Endothelial cell of umbilical vein (primary cell): ENCODE results near the gene METTL21A. TPM values are rescaled to one million over a fixed set of nuclear protein-coding genes. Genes with fewer than 3 reads are reported as not detected.
A peak's percentile ranks its signal among the peaks of the same experiment; 100 is the strongest.

Experiments
- BruUV-seq: library from RNA; stranded (reverse); fragments of 400-500 nt; replicated peaks from 2 replicates; lab custom pipeline; 2021; lab: Mats Ljungman, UMichigan
- CTCF ChIA-PET: fragments of 300-600, 350-600 bp; sonication (Branson Sonifier 250); formaldehyde crosslinking; loops from one replicate; lab custom pipeline; 2021; ENCODE audit warnings: antibody characterized with exemption, inconsistent platforms; lab: Charles Lee
- POLR2A ChIA-PET: fragments of 300-600, 350-600 bp; sonication (Branson Sonifier 250); formaldehyde crosslinking; loops from one replicate; lab custom pipeline; 2021; ENCODE audit warnings: antibody characterized with exemption, inconsistent platforms; lab: Charles Lee
- DNase-seq: peaks from one replicate; pipeline ENCODE4 v3.0.0-alpha.2; 2011; ENCODE audit warnings: low read depth, low spot score
- FAIRE-seq: peaks from 2 replicates; lab custom pipeline; 2011; peaks lifted over from hg19 to GRCh38; lab: Jason Lieb, UNC
- H2AFZ ChIP-seq: 2 replicates; pipeline ENCODE4 v1.6.0; 2012; ENCODE audit warnings: low read depth, low read length, control low read depth, inconsistent platforms
- H3K27ac ChIP-seq: 2 replicates; pipeline ENCODE4 v1.5.1; 2011; ENCODE audit warnings: low read depth, mild to moderate bottlenecking, control low read depth, low read length, moderate library complexity; ENCODE audit not compliant: insufficient read depth
- H3K27me3 ChIP-seq, 2 experiments: 2 replicates each; pipeline versions ENCODE4 v1.6.0 to v1.6.1; 2011; ENCODE audit warnings: low read length in 2 of 2, mixed read lengths in 1 of 2; ENCODE audit not compliant: control insufficient read depth in 2 of 2, insufficient read depth in 2 of 2
- H3K36me3 ChIP-seq, 2 experiments: 2 replicates in 1 of 2; 3 replicates in 1 of 2; pipeline ENCODE4 v1.5.1; 2011; ENCODE audit warnings: low read length in 2 of 2, mild to moderate bottlenecking in 1 of 2, moderate library complexity in 1 of 2; ENCODE audit not compliant: control insufficient read depth in 2 of 2, insufficient read depth in 2 of 2; ENCODE audit errors: extremely low read depth in 1 of 2
- H3K4me1 ChIP-seq: 3 replicates; pipeline ENCODE4 v1.5.1; 2011; ENCODE audit warnings: mild to moderate bottlenecking, low read length; ENCODE audit not compliant: control insufficient read depth, insufficient read depth; ENCODE audit errors: extremely low read depth
- H3K4me2 ChIP-seq: 2 replicates; pipeline ENCODE4 v1.6.1; 2011; ENCODE audit warnings: low read length, control low read depth, mixed read lengths; ENCODE audit not compliant: insufficient read depth
- H3K4me3 ChIP-seq, 3 experiments: fragments of 200-600 bp in 1 of 3; sonication (generic), shearing (Covaris generic) in 1 of 3; replicated peaks in 1 of 3; 2 replicates each; pipeline ENCODE4 v1.5.1; 2011 to 2016; ENCODE audit warnings: control low read depth in 3 of 3, low read length in 3 of 3, mild to moderate bottlenecking in 2 of 3, inconsistent platforms in 1 of 3, low read depth in 1 of 3, moderate library complexity in 1 of 3; ENCODE audit not compliant: insufficient read depth in 1 of 3
- H3K79me2 ChIP-seq: 2 replicates; pipeline ENCODE4 v1.6.0; 2012; ENCODE audit warnings: low read length, inconsistent platforms; ENCODE audit not compliant: control insufficient read depth, insufficient read depth
- H3K9ac ChIP-seq: replicated peaks from 2 replicates; pipeline ENCODE3; 2011; ENCODE audit warnings: low read length, control low read depth; ENCODE audit not compliant: insufficient read depth; ENCODE audit errors: extremely low read depth
- H3K9me1 ChIP-seq: replicated peaks from 3 replicates; pipeline ENCODE4 v1.6.0; 2011; ENCODE audit warnings: mild to moderate bottlenecking, low read length; ENCODE audit not compliant: control insufficient read depth, insufficient read depth; ENCODE audit errors: extremely low read depth
- H3K9me3 ChIP-seq: replicated peaks from 2 replicates; pipeline ENCODE4 v1.5.1; 2012; ENCODE audit warnings: low read length, inconsistent platforms; ENCODE audit not compliant: control insufficient read depth, insufficient read depth
- H4K20me1 ChIP-seq: replicated peaks from 2 replicates; pipeline ENCODE3; 2011; ENCODE audit warnings: mild to moderate bottlenecking, low read length; ENCODE audit not compliant: control insufficient read depth, insufficient read depth; ENCODE audit errors: extremely low read depth
- CTCF ChIP-seq, 2 donors: IDR thresholded peaks; 1 replicate in 1 of 2; 2 replicates in 1 of 2; pipeline ENCODE4 v1.5.1; 2011; ENCODE audit warnings: low read length in 2 of 2, mild to moderate bottlenecking in 2 of 2, moderate library complexity in 2 of 2, control low read depth in 1 of 2, inconsistent platforms in 1 of 2, low read depth in 1 of 2; ENCODE audit not compliant: insufficient read depth in 1 of 2; ENCODE audit errors: extremely low read depth in 1 of 2
- FOS ChIP-seq: IDR thresholded peaks from 2 replicates; pipeline ENCODE4 v1.6.1; 2011; ENCODE audit warnings: mild to moderate bottlenecking, low read length, moderate library complexity, borderline replicate concordance; ENCODE audit not compliant: insufficient read depth
- GATA2 ChIP-seq: IDR thresholded peaks from 2 replicates; pipeline ENCODE4 v1.7.0; 2011; ENCODE audit warnings: low read depth, mild to moderate bottlenecking, moderate library complexity, mixed read lengths, low read length; ENCODE audit not compliant: insufficient read length, insufficient read depth
- POLR2AphosphoS5 ChIP-seq: IDR thresholded peaks from 2 replicates; pipeline ENCODE4 v1.6.1; 2012; ENCODE audit warnings: low read depth, mild to moderate bottlenecking, control low read depth, low read length, moderate library complexity; ENCODE audit not compliant: insufficient read depth
- dilution Hi-C: fragments of 300-500 bp; cut with MboI; formaldehyde crosslinking; loops from one replicate; pipeline ENCODE4 v1.15.0; 2019; ENCODE audit warnings: low sequenced_read_pairs; ENCODE audit not compliant: extremely low pct_ligation_motif_present
- intact Hi-C: fragments of 100-400 bp; cut with micrococcal nuclease; formaldehyde crosslinking; loops from one replicate; pipeline ENCODE4 v1.10.0; 2022
- polyA plus RNA-seq, 4 experiments: library from polyadenylated mRNA; depleted of rRNA in 3 of 4; stranded (reverse) in 3 of 4; unstranded in 1 of 4; fragments of >200 nt; gene quantifications; 2 replicates each; pipeline versions ENCODE4 v1.2.1 to v1.2.3, GENCODE V29; 2011 to 2012; ENCODE audit warnings: missing spikeins in 1 of 4
- total RNA-seq: library from RNA; stranded (reverse); gene quantifications from 2 replicates; pipeline ENCODE4 v1.2.3, GENCODE V29; 2021
- TF ChIP-seq, protein P1 (sequence below): IDR thresholded peaks from 2 replicates; pipeline ENCODE4 v1.6.1; 2011; ENCODE audit not compliant: insufficient read depth, insufficient read length

METTL21A gene
- total and polyA plus RNA-seq, 2 donors (not counting 3 experiments of a cell fraction or from before 2014, with no cell fraction given), result 11.6 to 14.0 TPM

DNA sequence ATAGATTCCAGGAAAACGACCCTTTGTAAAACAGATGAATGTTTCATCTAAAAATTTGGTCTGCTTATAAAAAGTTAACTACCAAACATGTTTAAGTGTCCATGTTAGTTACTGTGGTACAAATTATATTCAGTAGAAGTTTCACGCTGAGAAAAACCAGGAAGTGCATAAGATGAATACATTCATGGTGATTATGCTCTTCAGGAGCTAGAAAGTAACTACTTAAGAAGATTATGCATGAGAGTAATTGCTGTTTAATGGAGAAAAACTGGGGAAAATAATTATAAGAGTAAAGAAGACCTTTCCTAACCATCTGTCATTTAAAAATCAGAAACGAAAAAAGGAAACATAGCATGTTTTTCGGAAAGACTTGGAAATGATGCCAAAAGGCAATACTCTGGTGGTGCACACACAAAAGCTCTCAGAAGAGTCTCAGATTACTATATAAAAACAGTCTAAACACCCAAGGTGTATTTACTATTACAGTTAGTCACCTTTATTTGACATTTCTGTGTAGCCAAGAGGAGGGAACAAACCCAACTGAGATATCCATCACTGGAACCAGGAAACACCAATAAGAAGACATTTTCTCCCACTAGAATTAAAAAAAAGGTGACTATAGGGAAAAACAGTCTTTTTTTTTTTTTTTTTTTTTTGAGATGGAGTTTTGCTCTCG lies 38.8 kb upstream of the METTL21A start:
- H2AFZ ChIP-seq, result peak overlapping the region; percentile 26
- dilution Hi-C loops, result no loop called here
- intact Hi-C loops, result no loop called here
- H3K27ac ChIP-seq, result no peak overlapping the region
- H3K4me3 ChIP-seq, result no peak overlapping the region
- ChIA-PET POLR2A (no interaction called here), CTCF (interaction anchor here (0.7 kb wide), 1 partner anchor 37 kb away, joined by 4 read pairs; no protein-coding TSS in a partner anchor)
- DNase-seq (no peak), FAIRE-seq (no peak)
- H3K36me3 ChIP-seq, result no peaks in the 10 kb centered on the region
- H3K27me3 ChIP-seq, result no peaks in the 10 kb centered on the region
- TF ChIP-seq POLR2AphosphoS5, result no peak
- no peak for TF ChIP-seq FOS
- TF ChIP-seq CTCF (IDR thresholded peaks at IDR 0.05; ENCODE audit: extremely low read depth in 1 of 2, insufficient read depth in 1 of 2, low read depth in 1 of 2, low read length in 2 of 2), result no peak
- TF ChIP-seq, protein P1, sequence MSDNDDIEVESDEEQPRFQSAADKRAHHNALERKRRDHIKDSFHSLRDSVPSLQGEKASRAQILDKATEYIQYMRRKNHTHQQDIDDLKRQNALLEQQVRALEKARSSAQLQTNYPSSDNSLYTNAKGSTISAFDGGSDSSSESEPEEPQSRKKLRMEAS, result no peak
- TF ChIP-seq GATA2, result no peak
- no peaks in the 10 kb centered on the region for H3K9me3 ChIP-seq
- no peaks in the 10 kb centered on the region for H4K20me1 ChIP-seq
- H3K9me1 ChIP-seq, result no peaks in the 10 kb centered on the region
- no peak overlapping the region for H3K4me2 ChIP-seq
- H3K79me2 ChIP-seq, result no peaks in the 10 kb centered on the region
- H3K9ac ChIP-seq, result no peak overlapping the region
- no peaks in the 10 kb centered on the region for H3K4me1 ChIP-seq
- no TSS peak for BruUV-seq
